HepG2 (cell line): ENCODE data around the gene POLR3GL. TPM values are rescaled to one million over a fixed set of nuclear protein-coding genes. Genes with fewer than 3 reads are reported as not detected.

ENCODE experiments used
- ATAC-seq: fragments of 200-7000 bp; cut with Tn5 transposase; 3 replicates; pipeline ENCODE4 v1.9.1; 2020; ENCODE audit warnings: mild to moderate bottlenecking, moderate library complexity
- BruUV-seq: library from RNA; stranded (reverse); fragments of 400-500 nt; replicated peaks from 2 replicates; lab custom pipeline; 2021; lab: Mats Ljungman, UMichigan
- CTCF ChIA-PET: fragments of 300-600 bp; formaldehyde crosslinking; extraction: SDS; loops from one replicate; lab custom pipeline; 2021; ENCODE audit warnings: low total read pairs, inconsistent platforms, low intra/inter-chr PET ratio; lab: Yijun Ruan, JAX
- POLR2A ChIA-PET: fragments of 350-600 bp; sonication (Branson Sonifier 250); formaldehyde crosslinking; loops from one replicate; lab custom pipeline; 2020; ENCODE audit warnings: antibody characterized with exemption, inconsistent platforms; lab: Yijun Ruan, JAX
- DNase-seq: peaks from one replicate; pipeline ENCODE4 v3.0.0-alpha.2; 2015; ENCODE audit warnings: low spot score
- FAIRE-seq: peaks from 3 replicates; lab custom pipeline; 2011; peaks lifted over from hg19 to GRCh38; lab: Jason Lieb, UNC
- H2AFZ ChIP-seq: one replicate; pipeline ENCODE4 v1.6.1; 2011; ENCODE audit warnings: low read length, inconsistent platforms
- H3K27ac ChIP-seq: fragments of 300-600 bp; 3 replicates; pipeline ENCODE4 v1.8.0; 2011; ENCODE audit warnings: mixed run types, mild to moderate bottlenecking, mixed read lengths, low read length, inconsistent platforms; ENCODE audit not compliant: insufficient read depth; ENCODE audit errors: extremely low read length
- H3K27me3 ChIP-seq, 2 experiments: fragments of 200-600 bp in 1 of 2; 2 replicates in 1 of 2; 3 replicates in 1 of 2; pipeline versions ENCODE4 v1.6.0 to v1.8.0; 2011; ENCODE audit warnings: low read length in 2 of 2, mild to moderate bottlenecking in 2 of 2, moderate library complexity in 2 of 2, inconsistent platforms in 1 of 2; ENCODE audit not compliant: insufficient read depth in 2 of 2, control insufficient read depth in 1 of 2
- H3K36me3 ChIP-seq, 2 experiments: fragments of 200-600 bp in 1 of 2; replicated peaks in 1 of 2; 2 replicates in 1 of 2; 3 replicates in 1 of 2; pipeline versions ENCODE4 v1.5.1 to v1.8.0; 2011; ENCODE audit warnings: low read length in 2 of 2, inconsistent platforms in 1 of 2; ENCODE audit not compliant: insufficient read depth in 2 of 2, control insufficient read depth in 1 of 2
- H3K4me1 ChIP-seq: 2 replicates; pipeline ENCODE4 v1.5.1; 2012; ENCODE audit warnings: low read length, inconsistent platforms; ENCODE audit not compliant: insufficient read depth
- H3K4me2 ChIP-seq: 2 replicates; pipeline ENCODE4 v1.6.0; 2011; ENCODE audit warnings: low read depth, low read length, inconsistent platforms
- H3K4me3 ChIP-seq, 3 experiments: fragments of 200-600 bp in 1 of 3; sonication (generic), shearing (Covaris generic) in 1 of 3; replicated peaks in 1 of 3; 2 replicates each; pipeline ENCODE4 v1.5.1; 2011 to 2016; ENCODE audit warnings: low read length in 3 of 3, inconsistent platforms in 2 of 3, low read depth in 2 of 3, mild to moderate bottlenecking in 2 of 3, control low read depth in 1 of 3, mixed read lengths in 1 of 3; ENCODE audit not compliant: insufficient read depth in 1 of 3
- H3K79me2 ChIP-seq: one replicate; pipeline ENCODE4 v1.6.1; 2011; ENCODE audit warnings: low read length, inconsistent platforms; ENCODE audit not compliant: insufficient read depth
- H3K9ac ChIP-seq: 2 replicates; pipeline ENCODE4 v1.6.0; 2011; ENCODE audit warnings: mild to moderate bottlenecking, low read depth, low read length, inconsistent platforms; ENCODE audit not compliant: insufficient read depth
- H3K9me3 ChIP-seq: 2 replicates; pipeline ENCODE4 v1.5.1; 2012; ENCODE audit warnings: mild to moderate bottlenecking, low read length
- H4K20me1 ChIP-seq: 2 replicates; pipeline ENCODE4 v1.6.0; 2011; ENCODE audit warnings: inconsistent platforms, mild to moderate bottlenecking, low read length, moderate library complexity; ENCODE audit not compliant: insufficient read depth
- ATRX ChIP-seq: sonication (generic); formaldehyde crosslinking; IDR thresholded peaks from 2 replicates; pipeline ENCODE4 v1.4.0; 2020; ENCODE audit warnings: missing genetic modification reagents, borderline replicate concordance
- ELF4 ChIP-seq: sonication (generic); formaldehyde crosslinking; IDR thresholded peaks from 2 replicates; pipeline ENCODE4 v1.5.0; 2020; ENCODE audit warnings: missing genetic modification reagents, mild to moderate bottlenecking, moderate library complexity, borderline replicate concordance
- FOXC1 ChIP-seq: sonication (generic); formaldehyde crosslinking; IDR thresholded peaks from 2 replicates; pipeline ENCODE4 v1.8.0; 2022; ENCODE audit warnings: mild to moderate bottlenecking, missing genetic modification reagents, borderline replicate concordance
- MTA1 ChIP-seq: sonication (generic); formaldehyde crosslinking; IDR thresholded peaks from 2 replicates; pipeline ENCODE4 v1.4.0; 2020; ENCODE audit warnings: missing genetic modification reagents, mild to moderate bottlenecking, borderline replicate concordance
- ZFP36L1 ChIP-seq: sonication (generic); formaldehyde crosslinking; IDR thresholded peaks from 2 replicates; pipeline ENCODE4 v1.8.0; 2022; ENCODE audit warnings: mild to moderate bottlenecking, missing genetic modification reagents, moderate library complexity
- ZNF451 ChIP-seq: sonication (generic); formaldehyde crosslinking; IDR thresholded peaks from 2 replicates; pipeline ENCODE4 v1.5.0; 2020; ENCODE audit warnings: mild to moderate bottlenecking, missing genetic modification reagents
- WGBS: methylation state at CpG from one replicate; pipeline ENCODE4 v1.1.6; 2017; ENCODE audit warnings: low lambda C conversion rate; 5-methylcytosine and 5-hydroxymethylcytosine counted together
- in situ Hi-C: cut with HindIII; loops from 2 replicates; pipeline ENCODE4 v1.10.0; 2017; ENCODE audit warnings: low pct_unique_long_range_greater_than_20kb; ENCODE audit not compliant: extremely low pct_ligation_motif_present
- intact Hi-C: fragments of 100-400 bp; cut with micrococcal nuclease; formaldehyde crosslinking; loops from one replicate; pipeline ENCODE4 v1.10.0; 2022; ENCODE audit not compliant: unreplicated experiment
- polyA plus RNA-seq, 8 experiments: library from polyadenylated mRNA; depleted of rRNA in 3 of 8; stranded (reverse) in 7 of 8; unstranded in 1 of 8; fragments of >200 nt; fragmentation: Illumina TruSeq in 4 of 8; extraction: Trizol in 4 of 8; gene quantifications; 2 replicates each; pipeline versions ENCODE4 v1.2.1 to v1.2.3, GENCODE V29; 2011 to 2016; ENCODE audit warnings: low read depth in 4 of 8, missing spikeins in 1 of 8, mixed read lengths in 1 of 8; ENCODE audit not compliant: insufficient read depth in 1 of 8
- total RNA-seq, 5 experiments: library from RNA; depleted of rRNA; stranded (reverse); fragments of >200 nt; fragmentation: Illumina TruSeq; extraction: Trizol; gene quantifications; 2 replicates each; pipeline ENCODE4 v1.2.3, GENCODE V29; 2016; ENCODE audit warnings: low read depth in 1 of 5
- TF ChIP-seq, protein P1 (sequence below): sonication (generic); formaldehyde crosslinking; IDR thresholded peaks from 2 replicates; pipeline ENCODE4 v1.4.0; 2020; ENCODE audit warnings: mild to moderate bottlenecking, missing genetic modification reagents
- TF ChIP-seq, protein P2 (sequence below): sonication (generic); formaldehyde crosslinking; IDR thresholded peaks from 2 replicates; pipeline ENCODE4 v1.9.0; 2021; ENCODE audit warnings: missing genetic modification reagents, borderline replicate concordance

POLR3GL gene
- total and polyA plus RNA-seq, 2 of the 13 experiments (the other 11 are each of a cell fraction or from before 2014, with no cell fraction given) = 11.5 to 12.4 TPM

DNA sequence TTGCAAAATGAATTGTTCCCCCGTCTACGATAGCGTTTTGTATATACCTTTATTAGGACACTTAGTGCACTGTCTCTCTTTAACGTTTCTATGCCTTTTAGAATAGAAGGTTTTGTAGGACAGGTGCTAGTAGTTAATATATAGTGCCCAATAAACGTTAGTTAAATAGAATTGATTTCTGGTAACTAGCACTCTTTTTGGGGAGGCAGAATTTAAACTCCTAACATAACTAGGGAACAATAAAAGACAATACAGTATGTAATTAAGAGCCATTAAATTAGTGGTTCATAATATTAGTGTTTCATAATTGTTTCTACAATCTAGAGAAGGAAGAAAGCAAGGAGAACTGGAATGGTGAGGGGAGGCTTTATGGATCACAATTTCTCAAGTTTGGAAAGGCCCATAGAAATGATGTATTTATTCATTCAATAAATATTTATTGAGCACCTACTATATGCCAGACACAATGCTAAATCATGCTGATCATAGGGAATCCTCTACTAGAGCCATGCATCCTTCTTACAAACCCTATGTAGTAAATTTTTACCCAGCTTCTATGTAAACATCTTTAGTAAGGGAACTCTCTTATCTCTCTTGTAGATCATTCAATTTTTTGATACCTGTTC, 742 bp downstream of the POLR3GL start:
- ChIA-PET CTCF (no interaction called here), POLR2A (interaction anchor here (0.7 to 3.4 kb wide), 18 partner anchors 8 to 106 kb away, joined by 3 to 51 read pairs (median 6); partner anchors contain the start of genes PEX11B, PIAS3 and RBM8A)
- Histone ChIP-seq H3K9ac (peak overlapping the region; percentile 78), H2AFZ (no peak overlapping the region), H3K4me3 (peak overlapping the region; percentile 77 to 84 (median 82); a peak in 5 of 6 replicates), H3K27ac (peak overlapping the region; percentile 70), H3K27me3 (peaks cover 0 to 19% of the 10 kb centered on the region in 2 experiments; a peak in 3 of 5 replicates), H3K9me3 (no peaks in the 10 kb centered on the region), H3K36me3 (no peaks in the 10 kb centered on the region), H3K4me1 (peaks cover 35% of the 10 kb centered on the region), H3K4me2 (peak overlapping the region; percentile 93), H4K20me1 (no peaks in the 10 kb centered on the region), H3K79me2 (no peaks in the 10 kb centered on the region)
- in situ Hi-C loops = no loop called here
- WGBS = 0% methylated on average over 5 of the region's 5 CpGs
- TSS peak; percentile 85 for BruUV-seq
- TF ChIP-seq ELF4 (CRISPR knock-in tag) (0 out of 2 replicates have a peak, but pooled peaks have one; percentile 16), ATRX (CRISPR knock-in tag) (no peak), ZFP36L1 (CRISPR knock-in tag) (no peak), ZNF451 (no peak), MTA1 (CRISPR knock-in tag) (no peak), FOXC1 (CRISPR knock-in tag) (no peak)
- TF ChIP-seq, protein P1, sequence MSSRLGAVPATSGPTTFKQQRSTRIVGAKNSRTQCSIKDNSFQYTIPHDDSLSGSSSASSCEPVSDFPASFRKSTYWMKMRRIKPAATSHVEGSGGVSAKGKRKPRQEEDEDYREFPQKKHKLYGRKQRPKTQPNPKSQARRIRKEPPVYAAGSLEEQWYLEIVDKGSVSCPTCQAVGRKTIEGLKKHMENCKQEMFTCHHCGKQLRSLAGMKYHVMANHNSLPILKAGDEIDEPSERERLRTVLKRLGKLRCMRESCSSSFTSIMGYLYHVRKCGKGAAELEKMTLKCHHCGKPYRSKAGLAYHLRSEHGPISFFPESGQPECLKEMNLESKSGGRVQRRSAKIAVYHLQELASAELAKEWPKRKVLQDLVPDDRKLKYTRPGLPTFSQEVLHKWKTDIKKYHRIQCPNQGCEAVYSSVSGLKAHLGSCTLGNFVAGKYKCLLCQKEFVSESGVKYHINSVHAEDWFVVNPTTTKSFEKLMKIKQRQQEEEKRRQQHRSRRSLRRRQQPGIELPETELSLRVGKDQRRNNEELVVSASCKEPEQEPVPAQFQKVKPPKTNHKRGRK (CRISPR knock-in tag) = no peak
- TF ChIP-seq, protein P2, sequence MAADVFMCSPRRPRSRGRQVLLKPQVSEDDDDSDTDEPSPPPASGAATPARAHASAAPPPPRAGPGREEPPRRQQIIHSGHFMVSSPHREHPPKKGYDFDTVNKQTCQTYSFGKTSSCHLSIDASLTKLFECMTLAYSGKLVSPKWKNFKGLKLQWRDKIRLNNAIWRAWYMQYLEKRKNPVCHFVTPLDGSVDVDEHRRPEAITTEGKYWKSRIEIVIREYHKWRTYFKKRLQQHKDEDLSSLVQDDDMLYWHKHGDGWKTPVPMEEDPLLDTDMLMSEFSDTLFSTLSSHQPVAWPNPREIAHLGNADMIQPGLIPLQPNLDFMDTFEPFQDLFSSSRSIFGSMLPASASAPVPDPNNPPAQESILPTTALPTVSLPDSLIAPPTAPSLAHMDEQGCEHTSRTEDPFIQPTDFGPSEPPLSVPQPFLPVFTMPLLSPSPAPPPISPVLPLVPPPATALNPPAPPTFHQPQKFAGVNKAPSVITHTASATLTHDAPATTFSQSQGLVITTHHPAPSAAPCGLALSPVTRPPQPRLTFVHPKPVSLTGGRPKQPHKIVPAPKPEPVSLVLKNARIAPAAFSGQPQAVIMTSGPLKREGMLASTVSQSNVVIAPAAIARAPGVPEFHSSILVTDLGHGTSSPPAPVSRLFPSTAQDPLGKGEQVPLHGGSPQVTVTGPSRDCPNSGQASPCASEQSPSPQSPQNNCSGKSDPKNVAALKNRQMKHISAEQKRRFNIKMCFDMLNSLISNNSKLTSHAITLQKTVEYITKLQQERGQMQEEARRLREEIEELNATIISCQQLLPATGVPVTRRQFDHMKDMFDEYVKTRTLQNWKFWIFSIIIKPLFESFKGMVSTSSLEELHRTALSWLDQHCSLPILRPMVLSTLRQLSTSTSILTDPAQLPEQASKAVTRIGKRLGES = no peak
- DNase-seq = no peak
- ATAC-seq = no peak
- intact Hi-C loops = loop anchor here (2.0 kb wide), 1 partner anchor 38 kb away; the partner anchor contains the start of gene RBM8A
- no peak for FAIRE-seq
